Spleen (tissue), 3 donors: Measurements from ENCODE around the gene SHISA9.

ENCODE experiments used
- POLR2A ChIP-seq, 3 donors: fragments of 450-650 bp; IDR thresholded peaks; one replicate each; pipeline ENCODE4 v1.5.1; 2017; ENCODE audit warnings: antibody characterized with exemption in 3 of 3, mild to moderate bottlenecking in 1 of 3
- POLR2AphosphoS5 ChIP-seq, 3 donors: sonication (generic); formaldehyde crosslinking; IDR thresholded peaks; one replicate each; pipeline ENCODE4 v1.5.1; 2017; ENCODE audit warnings: antibody characterized with exemption in 3 of 3

GRCh38 chr16:13150181-13150885 lies 248.9 kb downstream of the SHISA9 start:
- no peak for TF ChIP-seq POLR2A (IDR thresholded peaks at IDR 0.05)
- no peak for TF ChIP-seq POLR2AphosphoS5 (IDR thresholded peaks at IDR 0.05)
